Activated naive CD8-positive, alpha-beta T cell (primary cell): ENCODE data around the gene GRAMD2A.

Source experiments
- H3K27ac Mint-ChIP-seq: one replicate; pipeline ENCODE4 v1.8.0; 2021; ENCODE audit warnings: mixed read lengths
- H3K27me3 Mint-ChIP-seq: one replicate; pipeline ENCODE4 v1.8.0; 2021; ENCODE audit warnings: mixed read lengths
- H3K36me3 Mint-ChIP-seq: one replicate; pipeline ENCODE4 v1.8.0; 2021; ENCODE audit warnings: mixed read lengths
- H3K4me1 Mint-ChIP-seq: one replicate; pipeline ENCODE4 v1.8.0; 2021; ENCODE audit warnings: low read depth, mixed read lengths
- H3K4me3 Mint-ChIP-seq: one replicate; pipeline ENCODE4 v1.8.0; 2021; ENCODE audit warnings: mild to moderate bottlenecking, mixed read lengths
- H3K9me3 Mint-ChIP-seq: one replicate; pipeline ENCODE4 v1.8.0; 2021; ENCODE audit warnings: low read depth, mixed read lengths

Gene GRAMD2A

DNA sequence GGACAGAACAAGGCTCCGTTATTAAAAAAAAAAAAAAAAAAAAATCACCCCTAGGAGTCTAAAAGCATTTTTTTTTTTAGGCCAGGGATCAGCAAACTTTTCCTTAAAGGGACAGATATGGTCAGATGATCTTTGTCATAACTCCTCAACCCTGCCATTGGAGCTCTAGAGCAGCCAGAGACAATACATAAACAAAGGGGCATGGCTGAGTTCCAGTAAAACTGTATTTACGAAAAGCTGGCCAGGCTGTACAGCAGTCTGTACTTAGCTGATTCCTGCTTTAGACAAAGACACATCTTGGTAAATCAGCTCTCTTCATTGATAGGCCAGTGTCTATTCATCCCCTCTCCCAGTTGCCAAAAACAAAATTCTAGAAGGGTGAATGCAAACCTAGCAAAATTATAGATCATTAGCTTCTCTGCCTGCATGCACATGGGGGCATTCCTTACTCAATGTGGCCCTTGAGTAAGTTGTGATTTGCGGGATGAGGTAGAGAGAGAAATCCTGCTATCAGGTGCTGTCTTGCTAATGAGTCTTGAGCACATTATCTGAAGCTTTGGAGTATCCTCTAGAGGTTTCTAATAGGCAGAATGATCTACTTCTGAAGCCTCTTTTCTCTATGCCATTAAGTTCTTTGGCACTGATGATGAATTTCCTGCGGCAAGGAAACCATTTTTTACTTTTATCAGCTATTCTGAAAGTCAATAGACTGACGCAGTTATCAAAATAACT is 44.2 kb downstream of the GRAMD2A start:
- Mint-ChIP-seq H3K27ac (no peak overlapping the region), H3K27me3 (peaks cover 1% of the 10 kb centered on the region), H3K4me1 (peaks cover 6% of the 10 kb centered on the region), H3K4me3 (no peak overlapping the region), H3K36me3 (no peaks in the 10 kb centered on the region), H3K9me3 (no peaks in the 10 kb centered on the region)

DNA sequence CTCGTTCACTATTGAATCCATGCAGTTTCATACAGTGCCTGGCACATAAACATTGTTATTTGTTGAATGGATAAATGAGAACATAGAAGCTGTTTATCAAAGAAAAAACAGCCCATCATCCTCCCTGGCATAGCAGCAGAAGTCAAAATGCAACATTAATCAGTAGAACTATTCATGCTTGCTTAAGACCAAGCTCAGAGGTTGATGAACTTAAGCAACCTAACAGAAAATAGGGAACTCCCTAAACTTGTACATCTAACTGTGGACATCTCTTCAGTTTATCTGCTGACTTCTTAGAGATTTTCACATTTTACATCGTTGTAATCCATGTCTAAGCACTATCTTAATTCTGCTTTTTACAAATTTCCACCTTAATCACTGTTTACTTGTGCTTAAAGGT is 50.2 kb downstream of the GRAMD2A start:
- Mint-ChIP-seq H3K27me3 (no peaks in the 10 kb centered on the region), H3K27ac (no peak overlapping the region), H3K4me1 (no peaks in the 10 kb centered on the region), H3K9me3 (no peaks in the 10 kb centered on the region), H3K4me3 (no peak overlapping the region), H3K36me3 (no peaks in the 10 kb centered on the region)

DNA sequence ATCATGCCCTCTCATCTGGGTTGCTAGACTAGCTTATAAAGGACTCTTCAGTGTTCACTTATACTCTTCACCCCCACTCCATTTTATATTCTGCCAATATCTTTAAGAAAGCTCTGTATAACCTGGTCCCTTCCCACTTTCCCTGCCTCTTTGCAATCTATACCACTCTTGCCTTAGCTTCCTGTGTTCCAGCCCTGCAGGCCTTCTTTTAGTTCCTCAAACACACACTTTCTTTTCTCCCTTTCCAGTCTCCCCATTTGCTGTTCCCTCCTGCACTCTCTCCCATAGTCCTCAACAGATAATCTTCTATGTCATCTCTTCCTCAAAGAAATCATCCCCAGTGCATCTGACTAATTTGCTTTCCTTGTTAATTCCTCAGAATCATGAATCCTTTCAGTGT is 50.7 kb downstream of the GRAMD2A start:
- no peaks in the 10 kb centered on the region for H3K9me3 Mint-ChIP-seq

DNA sequence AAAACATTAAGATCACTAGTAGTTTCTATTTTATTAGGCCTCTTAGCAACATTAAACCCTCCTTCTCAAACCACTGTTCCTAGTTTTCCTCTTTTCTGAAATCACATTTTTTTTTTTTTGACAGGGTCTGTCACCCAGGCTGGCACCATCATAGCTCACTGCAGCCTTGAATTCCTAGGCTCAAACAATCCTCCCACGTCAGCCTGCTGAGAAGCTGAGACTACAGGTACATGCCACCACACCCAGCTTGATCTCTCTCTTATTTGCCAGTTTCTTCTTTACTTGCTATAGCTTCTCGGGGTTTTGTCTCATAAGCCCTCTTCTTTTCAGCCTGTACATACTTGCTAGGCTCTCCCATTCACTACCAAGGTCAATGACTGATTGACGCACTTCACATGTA is 51.4 kb downstream of the GRAMD2A start:
- no peak overlapping the region for H3K27ac Mint-ChIP-seq
- no peaks in the 10 kb centered on the region for H3K9me3 Mint-ChIP-seq
- H3K4me3 Mint-ChIP-seq = no peak overlapping the region
- H3K27me3 Mint-ChIP-seq = no peaks in the 10 kb centered on the region
- no peaks in the 10 kb centered on the region for H3K4me1 Mint-ChIP-seq
- no peaks in the 10 kb centered on the region for H3K36me3 Mint-ChIP-seq

More for the DNA sequence above, 50.7 kb downstream of the GRAMD2A start:
- H3K36me3 Mint-ChIP-seq = no peaks in the 10 kb centered on the region
- H3K4me1 Mint-ChIP-seq = no peaks in the 10 kb centered on the region
- H3K27me3 Mint-ChIP-seq = no peaks in the 10 kb centered on the region
- H3K27ac Mint-ChIP-seq = no peak overlapping the region
- no peak overlapping the region for H3K4me3 Mint-ChIP-seq

DNA sequence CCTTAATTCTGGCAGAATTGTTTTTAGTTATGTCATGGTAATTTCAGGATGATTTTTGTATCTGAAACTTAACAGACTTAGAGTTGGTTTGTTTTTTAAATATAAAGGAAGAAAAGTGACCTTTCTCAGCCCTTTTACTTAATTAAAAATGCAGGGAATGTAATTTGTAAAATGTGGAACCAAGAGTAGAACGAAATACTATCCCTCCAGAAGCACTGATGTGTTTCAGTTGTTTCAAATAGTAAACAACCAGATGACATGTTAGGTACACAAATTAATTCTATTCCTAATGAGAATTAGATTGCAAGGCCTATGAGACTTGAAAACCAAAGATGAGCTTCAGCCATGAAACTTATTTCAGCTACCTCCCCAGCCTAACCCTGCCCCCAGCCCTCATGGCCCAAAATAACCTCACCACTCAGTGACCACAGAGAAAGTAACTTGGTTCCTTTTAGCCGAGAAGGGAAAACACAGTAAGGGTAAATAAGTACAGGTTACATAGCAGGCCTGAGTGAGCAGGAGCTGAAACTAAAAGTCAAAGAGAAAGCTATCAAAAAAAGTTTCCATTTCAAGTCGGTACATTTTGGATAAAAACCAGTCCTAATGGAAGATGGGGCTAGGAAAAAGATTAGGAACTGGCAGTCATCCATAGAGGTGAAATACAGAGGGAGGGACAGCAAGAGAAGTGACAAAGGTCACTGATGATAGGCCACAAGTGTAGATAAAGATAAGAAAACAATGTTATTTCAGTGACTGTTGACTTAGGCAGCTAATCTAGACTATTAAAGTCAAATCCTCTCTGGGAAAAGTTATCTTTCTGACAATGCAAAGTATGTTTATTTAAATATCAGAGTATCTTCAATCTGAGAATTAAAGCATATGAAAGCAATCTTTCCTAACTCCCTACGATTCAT is 56.2 kb downstream of the GRAMD2A start:
- Mint-ChIP-seq H3K27ac (no peak overlapping the region), H3K36me3 (no peaks in the 10 kb centered on the region), H3K27me3 (no peaks in the 10 kb centered on the region), H3K4me3 (no peak overlapping the region), H3K9me3 (no peaks in the 10 kb centered on the region), H3K4me1 (no peaks in the 10 kb centered on the region)

DNA sequence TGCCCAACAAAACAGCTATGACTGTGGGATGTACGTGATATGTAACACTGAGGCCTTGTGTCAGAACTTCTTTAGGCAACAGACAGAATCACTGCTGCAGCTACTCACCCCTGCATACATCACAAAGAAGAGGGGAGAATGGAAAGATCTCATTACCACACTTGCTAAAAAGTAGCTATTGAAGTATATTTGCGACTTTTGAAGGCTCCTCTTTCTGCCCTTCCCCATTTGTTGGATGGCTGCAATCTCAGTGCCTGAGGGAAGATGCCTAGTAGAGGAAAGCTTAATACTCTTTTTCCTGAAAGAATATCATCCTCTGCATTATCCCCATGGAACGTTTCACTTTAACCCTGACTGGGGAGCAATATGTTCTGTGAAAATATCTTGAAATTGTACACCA is 57.5 kb downstream of the GRAMD2A start:
- H3K36me3 Mint-ChIP-seq = no peaks in the 10 kb centered on the region
- no peaks in the 10 kb centered on the region for H3K4me1 Mint-ChIP-seq
- H3K27ac Mint-ChIP-seq = no peak overlapping the region
- no peak overlapping the region for H3K4me3 Mint-ChIP-seq
- H3K9me3 Mint-ChIP-seq = no peaks in the 10 kb centered on the region
- H3K27me3 Mint-ChIP-seq = no peaks in the 10 kb centered on the region

DNA sequence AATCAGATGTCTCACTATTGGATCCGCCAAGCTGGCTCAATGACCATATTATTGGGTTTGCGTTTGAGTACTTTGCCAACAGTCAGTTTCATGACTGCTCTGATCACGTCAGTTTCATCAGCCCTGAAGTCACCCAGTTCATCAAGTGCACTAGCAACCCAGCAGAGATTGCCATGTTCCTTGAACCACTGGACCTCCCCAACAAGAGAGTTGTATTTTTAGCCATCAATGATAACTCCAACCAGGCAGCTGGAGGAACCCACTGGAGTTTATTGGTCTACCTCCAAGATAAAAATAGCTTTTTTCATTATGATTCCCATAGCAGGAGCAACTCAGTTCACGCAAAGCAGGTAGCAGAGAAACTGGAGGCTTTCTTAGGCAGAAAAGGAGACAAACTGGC is 57.9 kb downstream of the GRAMD2A start:
- Mint-ChIP-seq H3K27ac (no peak overlapping the region), H3K27me3 (no peaks in the 10 kb centered on the region), H3K4me3 (no peak overlapping the region), H3K9me3 (no peaks in the 10 kb centered on the region), H3K36me3 (no peaks in the 10 kb centered on the region), H3K4me1 (no peaks in the 10 kb centered on the region)

DNA sequence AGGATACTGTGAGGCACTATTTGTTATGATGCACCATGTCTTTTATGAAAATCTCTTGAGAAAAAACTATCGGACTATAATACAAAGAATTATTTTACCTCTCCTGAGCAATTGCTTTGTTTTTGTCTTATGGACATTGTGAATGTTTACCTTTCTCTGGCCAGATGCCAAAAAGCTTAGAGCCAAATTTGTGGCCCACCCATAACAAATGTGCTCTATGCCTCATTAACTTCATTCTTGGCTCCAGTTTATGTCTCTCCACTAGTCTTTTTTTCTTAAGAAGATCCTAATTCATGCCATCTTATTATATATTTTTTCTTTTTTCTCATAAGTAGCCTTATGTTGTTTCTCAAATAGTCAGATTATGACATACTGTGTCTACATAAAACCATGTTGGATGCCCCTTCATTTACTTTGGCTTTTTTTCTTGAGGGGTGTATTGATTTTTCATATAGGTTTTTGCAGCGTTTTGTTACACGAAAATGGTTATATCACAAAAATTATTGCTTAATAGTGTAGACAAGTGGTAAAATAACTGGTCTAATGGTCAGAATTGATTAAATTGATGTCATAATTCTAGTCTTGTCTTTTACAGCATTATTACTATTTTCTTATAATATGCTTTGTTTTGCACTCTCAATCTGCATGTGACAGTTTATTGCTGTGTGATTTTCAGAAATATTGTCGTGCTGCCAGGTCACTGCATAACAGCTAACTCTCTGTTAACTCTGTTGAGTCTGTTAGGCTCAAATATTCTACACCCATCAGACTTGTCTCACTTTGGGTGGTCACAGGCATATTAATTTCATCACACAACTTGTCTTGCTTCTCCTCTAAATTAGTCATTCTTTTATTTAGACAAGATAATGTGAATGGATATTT is 61.2 kb downstream of the GRAMD2A start:
- Mint-ChIP-seq H3K27me3 (peaks cover 2% of the 10 kb centered on the region), H3K4me1 (no peaks in the 10 kb centered on the region), H3K4me3 (no peak overlapping the region), H3K36me3 (peaks cover 4% of the 10 kb centered on the region), H3K27ac (no peak overlapping the region), H3K9me3 (no peaks in the 10 kb centered on the region)

- Mint-ChIP-seq H3K36me3 (peaks cover 4% of the 10 kb centered on the region), H3K27ac (no peak overlapping the region), H3K4me3 (no peak overlapping the region), H3K27me3 (peaks cover 2% of the 10 kb centered on the region), H3K4me1 (no peaks in the 10 kb centered on the region), H3K9me3 (no peaks in the 10 kb centered on the region)
These were observed 61.9 kb downstream of the GRAMD2A start for GRCh38 chr15:72135719-72136118.

DNA sequence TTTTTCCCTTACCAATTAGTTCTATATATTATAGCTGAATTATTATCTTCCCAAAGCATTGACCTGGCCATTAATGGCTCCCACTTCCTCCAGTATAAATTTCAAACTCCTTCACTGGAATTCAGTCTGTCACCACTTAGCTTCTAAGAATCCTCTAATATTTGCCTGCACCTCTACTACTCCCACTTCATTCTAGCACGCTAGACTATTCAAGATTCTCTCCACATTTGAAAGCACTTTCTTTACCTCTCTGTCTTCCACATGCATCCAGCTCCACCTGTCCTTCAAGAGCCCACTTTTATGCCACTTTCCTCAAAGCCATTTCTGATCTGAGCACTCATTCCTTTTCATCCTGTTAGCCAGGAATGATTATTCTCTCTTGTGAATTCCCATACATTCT is 64.4 kb downstream of the GRAMD2A start:
- no peak overlapping the region for H3K4me3 Mint-ChIP-seq
- H3K27ac Mint-ChIP-seq = no peak overlapping the region

DNA sequence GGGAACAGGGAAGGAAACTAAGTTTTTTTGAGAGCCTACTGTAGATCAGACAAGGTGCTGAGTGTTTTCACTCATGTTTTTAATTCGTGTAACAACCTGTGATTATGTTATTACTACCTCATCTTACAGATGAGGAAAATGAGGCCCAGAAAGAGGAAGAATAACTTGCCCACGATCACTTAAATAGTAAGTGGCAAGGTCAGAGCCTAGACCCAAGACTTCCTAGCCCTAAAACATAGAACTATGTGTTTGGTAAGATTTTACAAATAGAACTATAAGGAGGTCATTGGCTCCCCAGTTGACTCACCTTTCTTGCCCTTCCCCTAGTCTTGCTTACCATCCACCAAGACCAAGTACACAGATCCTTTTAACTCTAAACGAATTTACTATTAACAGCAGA is 65.7 kb downstream of the GRAMD2A start:
- Mint-ChIP-seq H3K36me3 (peaks cover 4% of the 10 kb centered on the region), H3K27ac (no peak overlapping the region), H3K9me3 (no peaks in the 10 kb centered on the region), H3K4me3 (no peak overlapping the region), H3K27me3 (peaks cover 2% of the 10 kb centered on the region), H3K4me1 (no peaks in the 10 kb centered on the region)

More for the DNA sequence above, 64.4 kb downstream of the GRAMD2A start:
- H3K9me3 Mint-ChIP-seq = no peaks in the 10 kb centered on the region
- H3K36me3 Mint-ChIP-seq = peaks cover 4% of the 10 kb centered on the region
- no peaks in the 10 kb centered on the region for H3K4me1 Mint-ChIP-seq
- H3K27me3 Mint-ChIP-seq = peaks cover 2% of the 10 kb centered on the region

- no peak overlapping the region for H3K4me3 Mint-ChIP-seq
- H3K27ac Mint-ChIP-seq = no peak overlapping the region
- H3K4me1 Mint-ChIP-seq = no peaks in the 10 kb centered on the region
- peaks cover 2% of the 10 kb centered on the region for H3K27me3 Mint-ChIP-seq
- H3K9me3 Mint-ChIP-seq = no peaks in the 10 kb centered on the region
- H3K36me3 Mint-ChIP-seq = peaks cover 4% of the 10 kb centered on the region
These were observed 67.3 kb downstream of the GRAMD2A start for GRCh38 chr15:72130272-72130671.

DNA sequence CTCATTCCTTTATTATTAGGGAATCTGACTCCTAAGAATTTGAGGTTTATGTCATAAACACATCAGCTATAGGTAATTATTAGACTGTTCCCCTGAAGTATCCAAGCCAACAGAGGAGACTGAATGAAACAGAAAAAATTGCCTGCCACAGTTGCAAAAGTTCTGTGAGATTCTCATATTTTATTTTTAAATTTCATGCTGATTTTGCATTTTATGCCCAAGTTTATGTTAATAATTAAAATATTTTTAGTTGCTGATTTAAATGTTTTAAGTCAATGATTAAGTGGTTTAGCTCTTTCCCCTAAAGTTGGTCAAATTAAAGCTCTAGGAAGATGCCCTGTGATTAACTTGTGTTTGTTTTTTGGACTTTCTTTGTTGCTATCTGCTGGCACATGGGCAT is 69.2 kb downstream of the GRAMD2A start:
- H3K27me3 Mint-ChIP-seq = peaks cover 2% of the 10 kb centered on the region
- H3K4me3 Mint-ChIP-seq = no peak overlapping the region
- H3K9me3 Mint-ChIP-seq = no peaks in the 10 kb centered on the region
- H3K4me1 Mint-ChIP-seq = no peaks in the 10 kb centered on the region
- peaks cover 4% of the 10 kb centered on the region for H3K36me3 Mint-ChIP-seq
- no peak overlapping the region for H3K27ac Mint-ChIP-seq

DNA sequence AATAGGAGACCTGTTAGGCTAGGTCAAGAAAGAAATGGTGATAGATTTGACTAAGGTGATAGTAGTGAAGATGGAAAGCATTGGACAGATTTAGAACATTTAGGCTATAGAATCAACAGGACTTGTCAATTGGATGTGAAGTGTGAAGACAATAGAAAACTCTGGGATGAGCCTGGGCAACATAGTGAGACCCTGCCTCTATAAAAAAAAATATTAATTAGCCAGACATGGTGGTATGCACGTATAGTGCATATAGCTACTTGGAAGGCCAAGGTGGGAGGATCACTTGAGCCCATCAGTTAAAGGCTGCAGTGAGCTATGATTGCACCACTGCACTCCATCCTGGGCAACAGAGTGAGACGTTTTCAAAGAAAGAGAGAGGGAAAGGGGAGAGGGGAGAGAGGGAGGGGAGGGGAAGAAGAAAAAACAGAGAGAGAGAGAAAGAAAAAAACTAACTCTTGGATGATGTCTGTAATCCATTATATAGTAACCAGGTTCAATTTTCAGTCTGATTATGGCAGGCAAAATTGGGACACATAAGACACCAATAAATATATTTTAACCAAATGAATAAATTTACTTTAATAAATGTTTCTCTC is 69.8 kb downstream of the GRAMD2A start:
- Mint-ChIP-seq H3K27me3 (no peaks in the 10 kb centered on the region), H3K36me3 (no peaks in the 10 kb centered on the region), H3K27ac (no peak overlapping the region), H3K4me1 (no peaks in the 10 kb centered on the region), H3K9me3 (no peaks in the 10 kb centered on the region), H3K4me3 (no peak overlapping the region)
